NCI-H2171 (cell line): Measurements from ENCODE around the gene MMP7.

Experiments used
- DNase-seq: peaks from one replicate; lab custom pipeline; 2025; lab: John Stamatoyannopoulos, UW

Gene MMP7

DNA sequence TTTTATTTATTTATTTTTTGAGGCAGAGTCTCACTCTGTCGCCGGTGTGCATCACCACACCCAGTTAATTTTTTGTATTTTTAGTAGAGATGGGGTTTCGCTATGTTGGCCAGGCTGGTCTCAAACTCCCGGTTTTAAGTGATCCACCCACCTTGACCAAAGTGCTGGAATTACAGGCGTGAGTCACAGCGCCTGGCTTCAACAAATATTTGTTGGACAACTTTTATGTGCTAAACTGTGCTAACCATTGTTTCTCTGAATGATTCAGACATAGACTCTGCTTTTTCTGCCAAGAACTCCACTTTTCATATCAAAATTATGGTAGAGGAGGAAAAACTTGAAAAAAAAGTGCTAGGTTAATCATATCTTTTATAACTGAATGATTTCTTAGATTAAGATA lies 36.3 kb downstream of the MMP7 start:
- no peak for DNase-seq

DNA sequence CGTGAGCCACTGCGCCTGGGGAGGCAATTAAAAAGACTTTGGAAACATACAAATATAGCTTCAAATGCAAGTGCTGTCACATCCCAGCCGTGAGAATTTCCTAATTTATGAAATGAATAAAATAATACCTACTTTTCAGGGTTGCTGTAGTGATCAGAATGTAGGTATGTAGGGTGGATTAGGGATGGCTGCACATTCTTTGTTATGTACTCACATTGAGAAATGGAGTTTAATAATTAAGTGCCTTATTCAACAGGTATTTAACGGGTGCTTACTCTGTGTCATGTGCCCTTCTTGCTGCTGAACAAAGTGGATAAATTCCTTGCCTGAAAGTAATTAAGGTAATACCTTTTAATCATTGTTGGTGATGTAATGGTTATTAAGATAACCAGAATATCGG lies 37.0 kb downstream of the MMP7 start:
- DNase-seq = no peak

DNA sequence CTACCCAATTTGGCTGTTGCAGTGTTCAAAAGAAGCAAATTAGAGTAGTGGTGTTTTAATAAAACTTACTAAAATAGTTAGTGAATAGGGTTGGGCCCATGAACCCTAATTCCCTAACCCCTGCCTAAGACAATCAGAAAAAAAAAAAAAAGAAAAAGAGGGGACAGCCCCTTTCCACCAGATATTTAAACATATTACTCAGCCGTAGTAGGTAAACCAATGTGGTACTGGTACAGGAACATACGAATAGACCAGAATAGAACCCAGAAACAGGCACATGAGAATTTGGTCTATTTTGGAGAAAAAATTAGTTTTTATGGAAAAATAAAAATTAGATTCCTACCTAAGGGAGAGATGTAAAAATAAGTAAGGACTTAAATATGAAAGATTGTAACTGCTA lies 38.6 kb downstream of the MMP7 start:
- no peak for DNase-seq

DNA sequence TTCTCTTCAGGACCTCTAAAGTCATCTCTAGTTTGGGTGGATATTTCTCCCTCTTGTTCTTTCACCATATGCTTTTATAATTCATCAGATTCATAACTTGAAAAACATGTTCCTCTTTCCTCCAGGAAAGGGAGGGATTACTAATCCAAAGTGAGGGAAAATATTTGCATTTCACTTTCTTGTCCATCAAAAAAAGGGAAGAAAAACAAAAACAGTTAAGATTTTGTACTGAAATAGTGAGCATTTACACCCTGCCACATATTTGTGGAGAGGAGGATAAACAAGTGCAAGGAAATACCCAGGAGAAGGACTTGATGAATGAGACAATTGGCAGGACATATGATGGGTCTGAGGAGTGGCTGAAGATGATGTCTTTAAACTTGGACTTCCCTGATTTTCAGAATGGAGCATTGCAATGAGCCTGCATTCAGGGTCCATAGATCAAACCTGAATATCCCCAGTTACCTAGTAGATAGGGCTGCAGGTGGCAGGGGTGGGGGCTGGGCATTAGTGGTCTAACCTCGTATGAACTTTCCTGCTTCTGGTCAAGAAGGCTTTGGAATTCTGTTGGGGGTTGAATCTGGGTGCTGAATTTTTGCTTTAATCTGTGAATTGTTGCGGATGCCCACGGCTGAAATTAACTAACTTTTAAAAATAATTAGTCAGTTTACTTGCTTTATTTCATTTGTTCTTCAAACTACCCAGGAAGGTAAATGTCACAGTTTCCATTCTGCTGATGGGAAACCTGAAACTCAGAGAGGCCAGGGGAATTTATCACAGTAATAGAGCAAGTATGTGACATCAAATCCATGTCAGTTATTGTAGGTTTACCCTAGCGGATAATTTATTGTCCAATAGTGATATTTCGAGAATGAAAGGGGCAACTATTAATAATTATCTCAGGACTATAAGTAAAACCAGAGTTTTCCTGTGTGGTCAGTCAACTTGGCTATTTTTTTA lies 41.1 kb downstream of the MMP7 start:
- DNase-seq = no peak

DNA sequence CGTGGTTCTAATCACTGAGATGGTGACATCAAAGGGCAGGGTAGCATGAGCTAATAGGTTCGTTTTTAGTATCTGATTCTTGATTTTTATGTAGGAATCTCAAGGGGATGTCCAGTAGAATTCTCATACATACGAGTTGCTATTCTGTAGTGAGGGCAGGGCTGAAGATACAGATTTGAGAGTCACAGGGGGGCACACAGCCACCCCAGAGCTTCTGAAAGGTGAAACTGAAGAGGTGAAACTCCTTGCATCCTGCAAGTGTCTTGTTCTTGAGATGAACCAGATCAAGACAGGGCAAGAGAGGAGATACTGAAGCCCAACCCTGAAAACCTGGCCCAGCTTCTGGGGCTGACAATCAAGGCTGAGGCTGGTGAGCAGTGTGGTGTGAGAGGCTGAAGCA lies 42.3 kb downstream of the MMP7 start:
- DNase-seq = no peak

DNA sequence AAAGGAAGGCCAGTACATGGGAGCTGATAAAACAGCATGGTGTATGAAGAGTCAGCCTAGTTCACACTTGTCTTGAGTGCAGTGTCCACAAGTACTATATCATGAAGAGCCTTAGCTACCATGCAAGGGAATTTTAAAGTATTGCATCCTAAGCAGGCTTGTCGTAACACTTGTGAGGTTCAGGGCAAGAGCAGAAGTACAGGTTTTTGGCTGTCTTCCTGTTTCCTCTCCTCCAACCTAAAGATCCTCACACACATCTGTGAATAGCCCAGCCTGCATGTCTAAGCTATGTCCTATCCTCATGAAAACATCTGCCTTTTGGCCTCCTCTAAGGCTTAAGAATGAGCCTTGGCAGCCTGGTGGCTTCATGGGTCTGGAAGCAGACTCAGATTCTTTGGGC lies 43.3 kb downstream of the MMP7 start:
- no peak for DNase-seq

DNA sequence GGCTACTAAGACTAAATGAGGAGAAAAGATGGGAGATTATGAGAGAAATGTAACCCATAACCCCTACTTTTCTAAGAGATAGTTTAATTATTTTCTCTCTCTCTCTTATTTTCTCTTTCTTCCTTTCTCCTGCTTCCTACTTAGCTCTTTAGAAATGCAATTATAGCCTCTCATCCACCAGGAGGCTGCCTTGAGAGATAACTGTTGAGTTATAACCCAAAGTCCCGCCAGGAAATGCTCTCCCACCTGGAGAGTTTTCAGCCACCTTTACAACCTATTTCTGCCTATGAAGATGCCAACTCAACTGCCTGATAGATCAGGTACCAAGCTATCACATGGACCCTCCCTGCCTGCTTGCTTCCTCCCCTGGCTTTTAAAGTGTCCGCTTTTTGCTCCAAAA lies 44.0 kb downstream of the MMP7 start:
- no peak for DNase-seq

DNA sequence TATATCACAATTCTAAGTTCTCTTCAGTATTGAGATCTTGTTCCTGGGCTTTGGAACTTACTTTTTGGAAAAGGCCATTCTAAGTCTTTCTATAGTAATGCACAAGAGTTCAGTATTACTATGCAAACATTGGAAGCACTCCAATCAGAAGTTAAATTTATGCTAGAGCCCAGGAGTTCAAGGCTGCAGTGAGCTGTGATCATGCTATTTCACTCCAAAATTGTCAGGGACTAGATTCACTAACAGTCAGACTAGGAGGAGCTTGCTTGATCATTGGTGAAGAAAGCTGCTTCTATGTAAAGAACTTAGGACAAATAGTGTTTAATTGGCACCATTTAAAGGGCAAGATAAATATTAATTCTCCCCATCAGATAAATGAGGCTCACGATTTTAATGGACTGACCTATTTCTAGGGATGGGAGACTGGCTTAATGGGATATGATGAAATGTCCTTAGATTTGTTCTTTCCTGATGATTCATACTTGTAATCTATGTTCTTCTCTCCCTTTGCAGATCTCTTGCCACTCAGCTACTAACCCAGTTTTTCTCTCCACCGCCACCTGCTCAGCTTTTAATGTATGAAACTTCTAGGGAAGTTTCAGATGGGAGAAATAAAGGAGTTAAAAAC lies 45.3 kb downstream of the MMP7 start:
- no peak for DNase-seq

DNA sequence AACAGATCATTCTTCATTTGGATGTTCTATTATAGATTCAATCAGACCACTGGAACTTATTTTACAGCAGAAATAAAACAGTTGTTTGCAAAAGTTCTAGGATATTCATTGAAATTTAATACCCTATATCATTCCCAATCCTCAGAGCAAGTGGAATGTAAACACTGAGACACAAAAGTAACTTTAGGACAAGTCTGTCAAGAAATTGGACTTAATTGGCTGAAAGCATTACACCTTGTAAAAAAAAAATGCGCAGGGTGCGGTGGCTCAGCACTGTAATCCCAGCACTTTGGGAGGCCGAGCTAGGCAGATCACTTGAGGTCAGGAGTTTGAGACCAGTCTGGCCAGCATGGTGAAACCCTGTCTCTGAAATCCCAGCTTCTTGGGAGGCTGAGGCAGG lies 48.1 kb downstream of the MMP7 start:
- no peak for DNase-seq

DNA sequence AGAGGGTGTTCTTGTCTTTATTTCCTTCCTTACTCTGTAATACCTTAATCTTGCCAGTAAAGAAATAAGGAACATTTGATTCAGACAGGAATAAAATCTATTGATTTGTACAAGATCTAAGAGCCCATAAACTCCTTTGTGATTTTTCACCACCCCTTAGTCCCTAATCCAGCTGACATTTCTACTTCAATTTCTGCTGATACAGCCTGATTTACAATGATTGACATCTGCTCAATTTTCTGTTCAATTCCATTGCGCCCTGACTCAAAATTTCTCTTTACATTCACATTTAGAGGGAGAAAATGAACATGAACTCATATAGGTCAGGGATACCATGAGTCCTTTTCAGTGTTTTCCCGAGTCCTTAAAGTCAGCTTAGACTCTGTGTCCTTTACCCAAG lies 50.8 kb downstream of the MMP7 start:
- no peak for DNase-seq

DNA sequence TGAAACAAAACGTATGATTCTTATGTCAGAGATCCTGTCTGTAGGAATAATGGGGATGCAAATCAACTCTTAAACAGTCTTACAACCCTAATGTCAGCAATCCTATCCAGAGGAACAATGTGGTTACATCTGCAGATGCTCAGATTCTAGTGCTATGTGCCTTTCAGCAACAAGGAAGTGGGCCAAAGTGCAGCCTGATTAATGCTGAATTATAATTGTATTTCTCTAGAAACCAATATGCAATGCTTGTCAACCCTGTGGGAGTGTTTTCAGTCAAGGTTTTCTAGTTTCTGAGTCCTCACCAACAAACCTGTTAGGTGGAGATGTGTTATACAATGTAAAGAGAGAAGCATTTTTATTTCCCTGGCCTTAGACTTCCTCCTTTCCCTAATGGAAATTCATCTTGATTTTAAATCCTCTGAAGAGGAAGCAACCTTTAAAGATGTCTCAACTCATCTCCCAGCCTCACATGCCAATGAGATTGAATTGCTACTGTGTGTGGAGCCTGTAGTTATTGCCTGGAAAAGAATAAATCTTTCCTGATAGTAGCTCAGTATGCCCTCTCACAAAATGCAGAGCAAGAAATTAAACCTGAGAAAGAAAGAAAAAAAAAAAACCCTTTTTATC lies 51.8 kb downstream of the MMP7 start:
- no peak for DNase-seq

DNA sequence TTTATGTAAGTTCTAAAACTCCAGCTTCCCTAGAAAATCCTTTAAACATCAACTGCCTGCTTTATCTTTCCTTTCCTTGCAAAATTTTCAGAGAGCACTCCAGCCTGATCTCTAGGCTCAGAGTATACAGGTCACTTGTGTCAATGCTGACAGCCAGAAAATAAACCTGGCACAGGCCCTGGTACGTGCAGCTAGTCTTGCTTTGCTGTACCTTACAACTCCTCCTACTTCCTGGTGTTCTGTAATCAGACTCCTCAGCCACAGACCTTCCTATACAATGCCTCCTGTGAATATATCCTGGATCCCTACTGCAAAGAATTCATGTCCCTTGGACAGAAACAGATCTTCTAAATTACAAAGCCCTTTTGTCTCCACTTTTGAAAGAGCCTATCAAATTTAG lies 53.7 kb downstream of the MMP7 start:
- no peak for DNase-seq

DNA sequence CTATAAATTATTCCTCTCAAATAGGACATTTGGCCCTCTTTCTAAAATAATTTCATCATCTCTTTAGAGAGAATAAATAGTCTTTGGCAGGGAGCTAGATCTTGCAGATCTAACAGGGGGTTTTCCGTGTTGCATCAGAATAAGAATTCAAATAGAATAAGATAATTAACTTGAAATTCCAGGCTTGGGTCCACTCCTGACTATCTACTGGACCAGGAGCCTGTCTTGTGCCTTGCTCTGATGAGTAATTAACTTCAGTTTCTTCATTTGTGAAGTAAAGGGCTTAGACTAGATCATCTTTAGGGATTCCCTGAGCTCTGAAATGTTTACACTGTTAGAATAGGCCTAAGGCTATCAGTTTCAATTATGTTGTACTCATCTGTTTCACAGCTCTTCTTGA lies 54.5 kb downstream of the MMP7 start:
- no peak for DNase-seq

DNA sequence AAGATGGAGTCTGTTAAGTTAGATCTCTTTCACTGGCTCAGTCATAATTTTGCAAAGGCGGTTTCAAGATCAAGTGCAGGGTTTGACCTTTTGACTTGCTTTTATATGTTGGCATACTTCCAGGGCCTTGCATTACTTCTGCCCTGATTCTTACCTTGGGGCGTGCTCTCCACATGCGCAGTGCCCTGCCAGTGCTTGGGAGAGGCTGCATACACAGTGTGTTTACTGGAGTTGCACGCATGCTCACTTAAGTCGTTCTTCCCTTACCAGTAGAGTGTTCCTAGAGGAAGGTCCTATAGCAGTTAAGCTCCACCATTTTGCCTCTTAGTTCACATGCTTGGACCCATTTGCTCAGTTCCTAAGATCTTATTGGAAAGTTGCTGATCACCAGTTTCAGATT lies 57.0 kb downstream of the MMP7 start:
- DNase-seq = no peak

DNA sequence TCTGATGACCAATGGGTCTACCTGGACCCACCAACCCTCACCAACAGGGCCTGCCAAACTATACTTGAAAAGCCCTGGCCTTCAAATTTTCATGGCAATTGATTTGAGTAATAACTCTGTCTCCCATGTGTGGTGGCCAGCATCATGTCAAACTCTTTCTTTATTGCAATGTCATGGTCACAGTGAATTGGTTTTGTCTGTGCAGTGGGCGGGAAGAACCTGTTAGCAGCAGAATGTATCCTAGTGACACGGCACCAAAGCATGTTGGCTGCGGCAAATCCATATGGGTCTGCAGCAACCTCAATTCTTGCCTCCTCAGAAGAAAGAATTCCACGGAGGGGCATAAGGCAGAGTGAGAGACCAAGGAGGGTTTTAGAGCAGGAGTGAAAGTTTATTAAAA lies 58.4 kb downstream of the MMP7 start:
- no peak for DNase-seq

DNA sequence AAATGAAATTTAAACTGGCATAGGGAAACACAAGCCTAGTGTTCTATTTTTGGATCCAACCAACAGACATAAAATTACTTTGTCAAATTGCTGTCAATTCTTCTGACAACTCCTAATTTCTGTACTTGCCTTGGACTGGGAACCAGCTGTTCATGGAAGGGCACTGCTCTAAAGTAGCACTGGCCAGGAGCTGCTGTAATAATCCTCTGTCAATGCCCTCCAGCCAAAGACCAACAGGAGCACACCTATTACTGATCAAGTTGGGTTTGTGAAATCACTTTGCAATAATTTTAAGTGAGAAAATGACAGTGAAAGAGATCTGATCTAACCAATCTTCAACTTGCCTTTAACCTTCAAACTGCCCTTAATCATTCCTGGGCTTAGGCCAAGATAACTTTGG lies 59.1 kb downstream of the MMP7 start:
- no peak for DNase-seq
